HL-60/S4 treated with retinoic acid at 250 ng/mL for 4 days and 3 days (cell line): ENCODE results near the gene MMP15.

Source experiments
- in situ Hi-C: fragments of 300-500 bp; cut with MboI; formaldehyde crosslinking; loops from 2 replicates; pipeline ENCODE4 v1.7.0; 2022; ENCODE audit warnings: low sequenced_read_pairs

Gene MMP15

GRCh38 chr16:58016840-58017446 lies 8.6 kb upstream of the MMP15 start:
- in situ Hi-C loops: no loop called here

- in situ Hi-C loops: no loop called here
Measured at GRCh38 chr16:58018803-58019202, 6.8 kb upstream of the MMP15 start.

GRCh38 chr16:58019866-58020538 lies 5.6 kb upstream of the MMP15 start:
- in situ Hi-C loops: no loop called here

- in situ Hi-C loops: no loop called here
Measured at GRCh38 chr16:58020628-58021521, 4.7 kb upstream of the MMP15 start.

GRCh38 chr16:58021661-58022551 lies 3.6 kb upstream of the MMP15 start:
- in situ Hi-C loops: no loop called here

GRCh38 chr16:58022601-58023371 lies 2.8 kb upstream of the MMP15 start:
- in situ Hi-C loops: no loop called here

DNA sequence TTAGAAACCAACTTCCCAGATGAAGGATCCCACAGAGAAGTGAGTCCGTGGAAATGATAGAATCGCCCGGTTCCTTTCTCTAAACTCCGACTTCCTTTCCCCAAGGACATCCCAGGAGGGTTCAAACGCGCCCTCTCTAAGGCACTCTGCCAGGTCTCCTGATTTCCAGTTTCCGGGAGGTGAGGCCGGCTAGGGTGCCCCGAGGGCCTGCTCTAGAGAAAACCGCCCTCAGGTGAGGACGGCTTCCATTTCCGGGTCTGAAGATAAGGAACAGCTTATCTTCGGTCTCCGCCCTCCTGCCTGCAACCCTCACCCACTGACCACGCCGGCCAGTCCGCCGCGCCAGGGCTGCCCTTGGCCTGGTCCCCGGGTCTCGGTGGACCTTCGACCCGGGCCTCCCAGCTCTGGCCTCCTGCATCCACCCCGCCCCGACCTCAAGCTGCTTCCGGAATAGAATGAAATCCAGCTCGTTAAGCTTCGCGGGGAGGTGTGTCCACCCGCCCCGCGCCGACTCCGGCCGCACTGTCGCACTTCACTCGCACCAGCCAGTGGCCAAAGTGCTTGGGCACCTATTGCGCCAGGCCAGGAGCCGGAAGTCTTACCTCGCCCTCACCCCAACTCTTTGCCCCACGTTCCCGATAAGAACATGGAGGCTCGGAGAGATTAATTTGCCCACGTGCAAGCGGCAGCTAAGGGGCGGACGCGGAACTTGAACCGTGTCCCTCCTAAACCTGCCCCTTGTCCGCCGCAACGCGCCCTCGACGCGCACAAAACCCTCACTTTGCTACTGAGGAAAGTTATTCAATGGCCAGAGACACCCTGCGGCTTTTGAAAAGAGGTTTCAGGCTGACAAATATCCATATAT lies 836 bp upstream of the MMP15 start:
- in situ Hi-C loops: no loop called here

GRCh38 chr16:58026139-58026704 lies 668 bp downstream of the MMP15 start:
- in situ Hi-C loops: no loop called here

GRCh38 chr16:58026705-58027160 lies 1.2 kb downstream of the MMP15 start:
- in situ Hi-C loops: no loop called here

DNA sequence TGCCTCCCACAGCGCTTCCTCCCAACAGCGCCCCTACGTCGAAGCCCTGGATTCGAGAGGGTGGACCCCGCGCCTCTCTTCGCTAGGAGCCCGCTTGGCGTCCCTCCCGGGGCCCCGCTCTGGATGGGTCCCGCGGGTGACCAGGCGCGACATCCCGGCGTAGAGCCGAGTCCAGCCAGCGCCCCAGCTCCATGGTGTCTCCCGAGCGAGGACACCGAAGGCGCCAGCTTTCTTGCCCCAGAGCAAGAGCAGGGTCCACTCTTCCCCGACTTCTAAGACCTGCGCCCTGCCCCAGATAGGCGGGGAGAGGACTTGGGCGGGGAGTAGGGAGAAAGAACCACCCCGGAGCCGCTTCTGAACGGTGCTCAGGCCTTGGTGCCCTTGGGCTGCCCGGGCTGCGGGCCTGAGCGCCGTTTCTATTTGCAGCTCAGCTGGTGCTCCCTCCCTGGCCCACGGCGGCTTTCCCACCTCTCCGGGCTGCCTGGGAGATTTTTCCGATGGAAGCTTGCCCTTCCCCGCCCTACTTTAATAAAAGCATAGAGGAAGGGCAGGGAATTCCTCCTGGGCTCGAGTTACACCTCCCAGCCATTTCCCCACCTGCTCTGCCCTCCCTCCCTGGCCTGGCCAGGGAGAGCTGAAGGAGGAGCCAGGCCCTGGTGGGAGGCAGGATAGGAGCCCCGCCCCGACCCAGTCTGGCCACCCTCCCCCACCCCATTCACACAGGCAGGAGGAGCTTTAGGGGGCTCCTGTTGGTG lies 1.8 kb downstream of the MMP15 start:
- in situ Hi-C loops: no loop called here

DNA sequence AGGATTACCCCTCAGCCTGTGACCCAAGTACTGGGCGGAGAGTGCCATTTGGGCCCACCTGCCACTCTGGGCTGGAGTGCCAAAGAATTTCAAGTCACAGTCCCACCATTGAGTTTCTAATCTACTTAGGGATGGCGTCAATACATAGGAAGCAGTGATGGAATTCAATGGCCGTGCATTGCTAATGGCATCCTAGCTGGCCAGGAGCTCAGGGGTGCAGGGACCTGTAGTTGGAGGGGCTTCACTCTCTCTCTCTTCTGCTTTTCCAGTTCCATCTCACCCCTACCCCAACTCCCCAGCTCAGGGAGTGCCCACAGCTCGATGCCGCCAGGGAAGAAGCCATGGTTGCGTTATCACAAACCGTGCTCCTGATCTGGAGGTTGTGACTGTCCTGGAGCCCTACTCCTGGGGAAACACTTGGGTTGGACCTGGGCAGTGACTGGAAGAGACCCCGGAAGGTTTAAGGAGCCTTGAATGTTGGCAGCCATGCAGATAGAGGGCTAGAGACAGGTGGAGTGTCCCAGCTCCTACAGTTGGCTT lies 2.4 kb downstream of the MMP15 start:
- in situ Hi-C loops: no loop called here

DNA sequence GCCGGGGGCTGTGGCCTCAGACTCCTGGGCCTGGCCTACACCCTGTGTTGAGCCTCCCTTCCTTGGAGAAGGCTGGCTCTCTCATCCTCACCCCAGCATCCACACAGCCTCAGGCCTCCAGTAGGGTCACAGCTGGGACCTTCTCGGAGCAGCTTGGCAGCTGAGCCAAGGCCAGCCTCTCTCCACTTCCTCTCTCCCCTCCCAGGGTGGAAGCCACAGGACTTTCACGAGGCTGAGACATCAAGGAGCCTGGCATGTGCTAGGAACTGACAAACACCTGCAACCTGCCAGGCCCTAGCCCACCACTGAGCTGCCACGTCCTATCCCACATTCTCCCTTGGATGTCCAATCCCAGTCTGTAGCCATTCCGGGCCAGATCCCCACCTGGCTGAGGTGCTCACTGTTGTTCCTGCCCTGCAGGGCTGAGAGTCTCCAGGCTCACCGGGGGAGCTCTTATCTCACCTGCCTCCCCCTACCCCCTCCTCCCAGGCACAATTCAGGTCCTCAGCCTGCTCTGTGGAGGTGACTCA lies 3.1 kb downstream of the MMP15 start:
- in situ Hi-C loops: no loop called here

- in situ Hi-C loops: no loop called here
Measured at GRCh38 chr16:58029410-58029809, 3.9 kb downstream of the MMP15 start.

DNA sequence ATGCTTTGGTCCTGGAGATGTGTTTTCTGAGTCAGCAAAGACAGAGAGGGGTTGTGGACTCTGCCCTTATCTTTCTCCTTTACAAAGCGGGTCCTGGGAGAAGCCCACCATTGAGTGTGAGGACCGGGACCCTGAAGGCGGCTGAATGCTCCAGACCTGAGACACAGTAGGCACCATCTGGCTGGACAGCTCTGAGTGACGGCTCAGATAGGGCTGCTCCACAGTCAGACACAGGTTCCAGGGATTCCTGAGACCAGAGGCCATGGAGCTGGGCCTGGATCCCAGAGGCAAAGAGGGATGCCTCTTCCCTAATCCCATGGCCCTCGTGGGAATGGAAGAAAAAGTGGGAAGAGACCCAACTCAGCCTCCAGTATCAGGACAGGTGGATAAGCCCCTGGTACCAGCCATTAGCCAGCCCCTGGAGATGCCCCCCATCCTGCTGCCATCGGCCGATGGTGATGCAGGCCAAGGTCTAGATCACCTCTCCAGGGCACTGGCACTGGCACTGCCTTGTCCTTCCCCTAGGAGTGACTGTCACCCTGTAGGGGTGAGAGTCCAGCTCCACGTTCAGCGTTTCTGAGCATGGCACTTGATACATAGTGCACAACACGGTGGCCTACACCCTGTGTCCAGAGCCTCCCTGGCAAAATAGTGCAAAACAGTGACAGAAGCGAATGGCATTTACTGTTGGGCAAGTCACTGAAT lies 4.7 kb downstream of the MMP15 start:
- in situ Hi-C loops: no loop called here

GRCh38 chr16:58031016-58031800 lies 5.7 kb downstream of the MMP15 start:
- in situ Hi-C loops: no loop called here

DNA sequence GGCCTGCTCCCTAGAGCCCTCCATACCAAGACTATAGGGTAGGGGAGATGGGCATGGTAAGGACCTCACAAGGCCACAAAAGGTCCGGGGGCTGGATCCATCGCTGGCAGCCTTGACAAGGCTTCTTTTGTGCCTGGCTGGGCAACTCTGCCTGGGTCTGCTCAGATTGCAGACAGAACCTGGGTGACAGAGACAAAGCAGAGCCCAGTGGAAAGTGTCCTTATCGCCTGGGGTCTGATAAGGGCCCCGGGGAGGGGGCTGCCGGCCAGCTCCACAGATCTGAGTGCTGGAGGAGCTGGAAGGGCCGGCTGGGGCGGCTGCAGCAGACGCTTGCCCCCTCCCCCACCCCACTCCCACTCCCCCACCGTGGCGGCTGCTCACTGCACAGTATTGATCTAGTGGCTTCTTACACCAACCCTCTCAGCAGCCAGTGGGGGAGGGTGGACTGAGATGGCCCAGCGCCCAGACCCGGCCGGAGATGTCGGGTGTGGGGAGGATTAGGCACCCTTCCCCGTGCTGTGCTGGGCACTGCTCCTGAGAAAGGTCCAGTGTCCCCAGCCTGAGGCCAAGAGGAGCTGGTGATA lies 7.2 kb downstream of the MMP15 start:
- in situ Hi-C loops: no loop called here
